OCI-M1 (cell line): ENCODE data around the gene PRXL2B.

Experiments used
- DNase-seq: peaks from one replicate; lab custom pipeline; 2025; lab: John Stamatoyannopoulos, UW

PRXL2B gene

DNA sequence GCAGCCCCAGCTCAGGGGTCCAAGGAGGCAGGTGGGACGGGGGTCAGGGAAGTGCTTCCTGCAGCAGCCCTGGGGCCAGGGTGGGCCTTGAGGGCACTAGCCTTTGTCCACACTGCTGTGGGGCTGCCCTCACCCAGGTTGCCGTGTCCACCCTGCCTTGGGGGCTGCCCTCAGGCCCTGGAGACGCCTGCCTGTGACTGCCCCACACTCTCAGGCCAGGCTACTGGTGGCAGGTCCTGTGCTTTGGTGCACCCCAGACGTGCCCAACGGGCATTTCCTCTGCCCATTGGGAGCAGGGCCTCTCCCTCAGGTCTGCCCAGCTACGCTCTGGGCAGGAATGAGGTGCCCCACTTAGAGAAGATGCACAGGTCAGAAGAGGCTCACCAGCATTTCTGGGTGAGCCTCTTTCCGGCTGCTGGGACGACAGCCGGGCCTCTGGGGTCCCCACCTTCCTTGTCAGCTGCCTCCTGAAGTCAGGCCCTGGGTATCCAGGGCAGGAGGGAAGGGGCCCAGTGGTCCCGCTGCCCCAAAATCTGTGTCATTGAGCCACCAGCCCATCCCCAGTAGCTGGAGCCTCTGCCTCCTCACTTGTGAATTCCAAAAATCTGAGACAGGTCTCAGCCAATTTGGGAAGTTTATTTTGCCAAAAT lies 48.9 kb downstream of the PRXL2B start:
- DNase-seq, result no peak

DNA sequence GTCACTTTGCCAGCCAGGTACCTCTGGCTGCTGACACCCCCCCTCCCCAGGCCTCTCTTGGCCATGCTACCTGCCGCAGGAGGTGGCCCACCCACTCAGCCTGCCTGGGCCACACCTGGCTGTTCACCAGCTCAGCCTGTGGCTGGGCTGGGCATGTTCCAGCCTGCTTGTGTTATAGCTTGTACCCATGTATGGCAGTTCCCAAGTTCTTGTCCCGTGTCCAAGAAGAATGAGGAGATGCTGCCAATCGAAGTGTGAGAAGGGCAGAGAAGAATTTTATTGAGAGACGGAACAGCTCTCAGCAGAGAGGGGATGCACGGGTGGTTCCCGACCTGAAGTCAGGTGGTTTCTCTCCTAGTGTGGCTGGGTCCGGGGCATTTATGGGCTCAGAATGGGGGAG lies 50.2 kb downstream of the PRXL2B start:
- peak; percentile 17 for DNase-seq

DNA sequence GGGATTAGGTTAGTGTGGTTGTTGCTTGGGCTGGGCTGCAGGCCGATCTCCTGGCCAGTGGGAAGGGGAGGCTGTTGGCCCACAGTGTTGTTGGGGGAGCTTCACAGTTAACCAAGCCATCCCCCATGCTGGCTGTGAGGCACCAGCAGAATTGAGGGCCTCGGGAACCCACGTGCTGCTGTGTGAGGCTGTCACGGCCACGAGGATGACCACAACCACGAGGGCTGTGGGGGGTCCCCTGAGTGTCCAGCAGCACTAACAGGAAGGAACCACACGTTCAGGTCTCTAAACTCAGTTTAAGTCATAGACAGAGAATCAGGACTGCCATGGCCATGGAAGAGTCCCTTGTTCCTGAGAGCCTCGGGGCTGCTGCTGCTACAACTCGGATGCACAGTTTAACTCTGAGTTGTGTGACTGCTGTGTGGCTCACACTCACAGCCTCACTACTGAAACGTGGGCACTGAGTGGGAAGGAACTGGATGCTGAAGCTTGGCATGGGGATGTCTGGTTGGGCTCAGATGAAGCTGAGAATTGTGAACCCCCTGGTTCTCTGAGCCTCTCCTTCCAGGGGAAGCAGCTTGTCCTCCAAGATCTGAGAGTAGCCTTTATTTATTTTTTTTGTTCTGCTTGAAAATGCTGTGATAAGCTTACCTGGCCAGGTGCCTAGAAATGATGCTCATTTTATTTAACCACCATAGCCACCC lies 51.0 kb downstream of the PRXL2B start:
- DNase-seq, result no peak

DNA sequence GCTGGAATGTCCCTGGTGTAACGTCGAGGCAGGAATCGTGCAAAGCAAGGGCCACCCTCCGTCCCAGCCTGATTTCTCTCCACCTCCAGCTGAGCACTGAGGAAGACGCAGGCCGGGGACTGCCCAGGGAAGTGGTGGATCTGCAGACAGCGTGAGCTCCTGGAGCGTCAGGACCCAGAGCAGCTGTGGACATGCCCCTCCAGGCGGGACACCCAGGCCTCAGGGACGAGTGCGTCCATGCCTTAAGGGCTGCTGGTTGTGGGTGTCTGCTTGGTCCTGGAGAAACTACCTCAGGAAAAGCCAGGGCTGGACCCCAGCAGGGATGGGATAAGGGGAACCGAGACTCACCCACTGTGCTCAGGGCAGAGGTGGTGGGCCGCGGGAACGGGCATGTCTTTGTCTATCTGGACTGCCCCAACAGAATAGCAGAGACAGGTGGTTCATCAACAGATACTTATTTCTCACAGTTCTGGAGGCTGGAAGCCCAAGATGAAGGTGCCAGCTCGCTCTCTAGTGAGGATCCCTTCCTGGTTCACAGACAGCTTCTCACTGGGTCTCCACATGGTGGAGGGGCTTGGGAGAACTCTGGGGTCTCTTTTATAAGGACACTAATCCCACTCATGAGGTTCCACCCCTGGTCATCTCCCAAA lies 52.0 kb downstream of the PRXL2B start:
- DNase-seq, result no peak

DNA sequence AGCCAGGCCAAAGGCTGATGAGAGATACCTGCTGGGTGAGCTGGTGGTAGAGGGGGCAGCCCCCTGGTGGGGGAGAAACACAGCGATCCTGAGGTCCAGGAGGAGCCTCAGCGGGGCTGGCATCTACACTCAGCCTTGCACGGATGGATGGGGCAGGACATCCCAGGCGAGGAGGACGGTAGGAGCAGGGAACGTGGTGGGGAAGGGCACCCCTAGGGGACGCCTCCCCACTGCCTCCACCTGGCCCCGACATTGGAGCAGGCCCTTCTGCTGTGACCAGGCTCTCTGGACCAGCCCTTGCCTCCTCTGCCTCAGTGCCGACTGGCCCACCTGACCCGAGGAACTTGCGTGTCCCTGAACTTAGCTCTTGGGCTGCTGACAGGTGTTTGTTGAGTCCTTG lies 52.6 kb downstream of the PRXL2B start:
- DNase-seq, result no peak

DNA sequence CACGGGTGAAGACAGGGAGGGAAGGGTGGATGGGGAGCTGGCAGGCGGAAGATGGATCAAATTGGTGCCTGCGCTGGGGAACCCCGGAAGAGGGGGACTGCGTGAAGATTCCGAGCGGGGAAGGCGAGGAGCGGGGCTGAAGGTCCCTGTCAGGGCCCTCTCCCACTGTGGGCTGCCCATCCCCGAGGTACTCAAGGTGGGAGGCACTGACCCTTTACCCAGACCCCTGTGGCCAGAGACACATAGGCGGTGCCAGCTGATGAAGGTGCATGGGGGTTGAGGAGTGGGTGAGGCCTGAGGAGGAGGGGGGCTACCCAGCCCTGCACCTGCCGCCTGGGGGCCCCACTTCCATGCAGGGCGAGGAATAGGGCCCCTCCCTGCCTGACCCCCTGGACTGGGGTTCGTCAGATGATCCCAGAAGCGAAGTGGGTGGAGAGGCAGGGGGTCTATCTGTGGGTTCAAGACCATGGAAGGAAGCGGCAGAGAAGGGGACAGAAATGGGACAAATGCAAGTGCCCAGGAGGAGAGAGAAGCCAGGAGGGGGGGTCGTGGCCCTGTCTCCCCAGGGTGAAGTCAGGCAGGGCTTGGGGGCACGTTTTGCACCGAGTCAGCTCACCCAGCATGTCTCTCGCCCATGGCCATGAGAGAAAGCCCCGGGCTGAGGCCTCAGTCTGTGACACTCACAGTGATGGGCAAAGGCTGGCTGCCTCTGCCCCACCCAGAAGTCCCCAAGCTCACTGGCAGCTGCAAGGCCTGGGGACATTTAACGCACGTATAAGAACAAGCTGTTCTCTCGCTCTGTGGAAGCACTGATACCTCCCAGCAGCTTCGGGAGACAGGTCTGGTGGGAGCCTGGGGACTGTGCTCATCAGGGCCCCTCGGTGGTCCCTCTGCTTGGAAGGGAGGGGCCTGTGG lies 53.3 kb downstream of the PRXL2B start:
- no peak for DNase-seq

DNA sequence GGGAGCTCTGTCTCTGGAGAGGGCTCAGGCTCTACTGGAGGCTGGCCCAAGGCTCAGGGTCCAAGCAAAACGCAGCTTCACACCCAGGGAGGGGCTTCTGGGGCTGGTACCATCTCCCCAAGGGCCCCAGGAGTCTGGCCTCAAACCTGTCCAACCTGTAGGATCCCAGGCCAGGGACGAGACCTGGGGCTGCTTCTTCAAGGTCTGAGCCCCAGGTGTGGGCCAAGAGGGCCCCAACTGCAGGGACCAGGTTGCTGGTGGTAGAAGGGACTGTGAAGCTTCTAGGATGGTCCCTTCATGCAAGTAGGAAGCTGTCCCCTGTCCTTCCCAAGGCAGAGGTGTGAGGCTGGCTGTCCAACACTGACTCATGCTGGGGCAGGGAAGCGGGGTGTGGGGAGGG lies 54.0 kb downstream of the PRXL2B start:
- DNase-seq, result no peak
